ENCODE measurements around the gene PPP3CA.
"Not testable (repeated sequence)": the region's sequence is repeated elsewhere in the genome, so short reads cannot be mapped to it uniquely, and the experiment has no call there.

Gene PPP3CA

DNA sequence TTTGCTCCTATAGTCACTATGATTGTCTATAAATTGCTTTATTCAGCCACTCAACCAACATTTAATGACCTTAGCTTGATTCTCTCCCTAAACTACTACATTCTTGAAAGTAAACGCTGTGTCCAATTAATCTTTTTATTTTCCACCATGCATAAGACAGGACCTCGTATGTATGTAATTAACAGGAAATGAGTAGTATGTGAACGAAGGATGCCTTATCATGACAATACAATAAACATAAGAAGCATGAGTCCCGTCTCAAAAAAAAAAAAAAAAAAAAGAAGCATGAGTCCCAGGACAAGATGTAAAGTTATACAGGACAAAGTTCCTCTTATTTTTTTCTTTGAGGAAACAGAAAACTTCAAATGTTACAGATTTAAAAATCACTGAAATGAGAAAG is 92.5 kb downstream of the PPP3CA start:
- DNase-seq (ENCODE audit: low read depth): no peak

DNA sequence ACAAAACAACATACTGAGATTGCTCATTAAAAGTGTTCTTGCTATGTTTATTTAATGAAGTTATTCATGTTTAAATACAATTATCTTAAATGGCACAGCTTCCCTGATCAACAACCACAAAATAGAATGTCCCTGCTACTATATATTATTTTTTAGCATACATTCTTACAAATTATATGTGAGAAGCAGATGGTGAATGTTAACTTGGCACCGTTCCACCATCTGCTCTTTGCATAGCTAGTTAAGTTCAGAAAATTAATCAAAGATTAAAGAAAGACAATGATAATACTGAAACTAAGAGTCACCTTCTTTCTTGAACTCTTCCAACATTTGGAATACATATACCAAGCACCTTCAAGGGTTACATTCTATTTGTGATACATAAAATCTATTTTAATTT is 94.2 kb downstream of the PPP3CA start:
- no peak for DNase-seq (ENCODE audit: low read depth)

DNA sequence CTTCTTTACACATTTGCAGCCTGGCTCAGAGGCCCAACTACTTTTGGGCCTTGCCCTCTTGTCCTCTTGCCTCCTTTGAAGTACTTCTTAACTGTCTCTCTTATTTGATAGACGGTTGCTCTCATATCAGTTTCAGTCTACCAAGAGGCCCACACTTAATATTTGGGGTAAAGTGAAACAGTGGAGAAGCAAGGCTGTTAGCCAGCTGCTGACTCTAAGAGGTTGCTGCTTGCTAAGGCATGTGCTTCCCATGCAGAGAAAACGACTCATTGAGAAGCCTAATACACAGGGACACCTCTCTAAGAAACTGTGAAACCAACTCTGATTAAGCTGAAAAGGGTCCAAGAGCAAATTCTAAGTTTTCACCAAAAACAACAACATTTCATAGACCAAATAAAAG is 94.6 kb downstream of the PPP3CA start:
- no peak for DNase-seq (ENCODE audit: low read depth)

DNA sequence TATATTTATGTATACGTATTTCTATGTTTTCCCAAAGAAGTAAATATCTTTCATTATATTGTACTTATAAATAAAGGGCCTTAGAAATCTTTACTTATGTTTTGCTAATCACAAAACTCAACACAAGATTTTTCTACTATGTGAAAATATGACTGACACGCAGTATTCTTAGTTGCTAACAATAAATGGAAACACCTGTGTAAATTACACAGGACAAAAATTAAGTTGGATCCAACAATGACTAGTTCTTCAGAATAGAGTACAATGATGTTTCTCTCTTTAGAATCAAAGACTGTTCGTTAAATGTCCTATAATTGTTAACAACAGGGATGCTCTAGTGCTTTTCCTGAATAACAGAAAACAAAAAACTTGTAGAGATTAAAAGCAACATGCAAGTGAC is 96.1 kb downstream of the PPP3CA start:
- DNase-seq (ENCODE audit: low read depth): no peak

DNA sequence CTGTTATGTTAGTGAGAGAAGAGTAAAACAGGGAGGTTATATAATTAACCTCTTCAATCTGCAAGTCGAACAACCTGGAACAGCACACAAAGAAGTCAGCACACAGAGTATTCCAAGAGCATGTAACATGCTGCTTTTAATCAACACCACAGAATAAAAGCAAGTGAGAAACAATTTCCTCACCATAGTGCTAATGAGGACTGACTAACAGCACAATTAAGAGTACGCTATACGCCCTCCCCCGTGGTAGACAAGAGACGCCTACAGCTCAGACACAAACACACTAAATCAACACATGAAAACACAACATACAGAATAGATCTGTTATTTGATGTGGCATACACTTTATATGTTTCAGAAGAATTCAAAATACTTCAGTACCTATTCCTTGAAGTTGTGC is 103.0 kb downstream of the PPP3CA start:
- no peak for DNase-seq (ENCODE audit: low read depth)

DNA sequence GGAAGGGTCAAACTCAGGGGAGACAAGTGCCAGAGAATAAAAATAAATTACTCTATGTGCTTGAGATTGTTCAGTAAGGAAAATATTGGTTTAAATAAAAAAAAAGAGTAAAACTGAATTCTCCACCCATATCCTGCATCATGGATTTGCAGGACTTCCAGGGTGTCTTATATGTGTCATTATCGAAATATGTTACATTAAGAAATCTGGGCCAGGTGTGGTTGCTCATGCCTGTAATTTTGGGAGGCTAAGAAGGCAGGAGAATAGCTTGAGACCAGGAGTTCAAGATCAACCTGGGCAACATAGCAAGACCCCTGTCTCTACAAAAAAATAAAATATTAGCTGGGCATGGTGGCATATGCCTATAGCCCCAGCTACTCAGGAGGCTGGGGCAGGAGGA is 104.9 kb downstream of the PPP3CA start:
- DNase-seq (ENCODE audit: low read depth): no peak

DNA sequence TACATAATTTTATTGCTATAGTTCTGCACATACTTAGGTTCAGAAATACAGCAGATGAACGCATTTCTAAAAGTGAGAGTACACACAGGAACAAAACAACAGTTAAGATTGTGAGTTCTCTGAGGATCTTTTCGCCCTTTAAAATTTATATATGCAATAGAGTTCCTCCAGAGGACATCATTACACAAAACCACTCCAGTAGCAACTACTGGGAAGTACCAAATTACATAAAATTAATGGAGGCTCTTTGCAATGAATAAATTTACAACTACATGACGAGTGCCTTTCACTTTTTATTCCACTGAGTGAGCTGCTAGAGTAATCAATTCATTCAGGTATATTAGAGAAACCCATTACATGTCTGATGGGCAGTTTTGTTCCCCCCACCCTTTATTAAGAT is 107.2 kb downstream of the PPP3CA start:
- DNase-seq (ENCODE audit: low read depth): no peak

DNA sequence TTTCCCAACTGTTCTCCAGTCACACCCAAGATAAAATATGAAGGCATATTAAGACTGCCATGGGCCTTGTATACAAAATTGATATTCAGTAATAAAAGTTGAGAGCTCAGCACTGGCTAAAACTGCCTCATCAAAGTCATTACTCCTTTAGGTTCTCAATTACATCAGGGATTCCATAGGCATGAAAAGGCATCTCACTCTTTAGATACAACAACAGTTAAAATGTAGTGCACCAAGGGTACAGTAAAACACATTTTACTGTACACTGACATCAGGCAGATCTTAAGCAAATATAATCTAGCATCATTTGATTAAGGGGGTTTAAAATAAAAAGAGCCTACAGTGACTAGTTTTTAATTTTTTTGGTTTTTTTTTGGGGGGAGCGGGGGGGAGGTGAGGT is 107.7 kb downstream of the PPP3CA start:
- no peak for DNase-seq (ENCODE audit: low read depth)

DNA sequence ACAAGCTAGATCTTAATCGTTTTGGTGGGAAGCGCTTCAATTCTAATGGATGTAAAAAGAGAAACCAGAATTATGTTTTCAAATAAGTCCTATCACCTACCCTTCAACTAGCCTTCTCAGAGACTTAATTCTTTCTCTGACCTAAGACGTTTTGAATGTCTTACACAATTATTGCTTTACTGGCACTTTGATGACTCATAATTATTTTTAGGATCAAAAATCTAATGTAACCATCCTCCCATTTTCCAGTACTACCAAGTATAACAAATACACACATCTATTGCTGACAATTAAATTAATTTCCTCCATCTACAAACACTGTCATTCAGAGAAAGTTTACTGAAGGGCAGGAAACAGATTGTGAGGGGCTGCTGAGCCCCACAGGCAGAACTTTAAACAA is 108.6 kb downstream of the PPP3CA start:
- no peak for DNase-seq (ENCODE audit: low read depth)

DNA sequence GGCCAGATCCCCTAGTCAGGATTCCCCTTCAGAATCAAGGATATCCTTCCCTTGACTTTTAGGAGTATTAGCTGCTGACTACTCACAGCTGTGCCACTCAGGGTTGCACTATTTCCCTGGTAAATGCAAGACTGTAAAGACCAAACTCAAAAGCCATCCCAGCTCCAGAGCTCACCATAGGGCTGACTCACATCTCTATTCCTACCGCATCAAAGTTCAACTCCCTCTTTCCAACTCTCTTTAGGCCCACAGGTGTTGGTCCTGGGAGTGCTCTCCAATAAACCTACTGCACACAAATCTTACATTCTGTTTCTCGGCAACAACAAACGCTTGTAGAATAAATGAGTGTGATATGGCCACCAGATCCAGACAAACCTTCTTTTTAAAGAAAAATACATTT is 109.6 kb downstream of the PPP3CA start:
- DNase-seq (ENCODE audit: low read depth): no peak

DNA sequence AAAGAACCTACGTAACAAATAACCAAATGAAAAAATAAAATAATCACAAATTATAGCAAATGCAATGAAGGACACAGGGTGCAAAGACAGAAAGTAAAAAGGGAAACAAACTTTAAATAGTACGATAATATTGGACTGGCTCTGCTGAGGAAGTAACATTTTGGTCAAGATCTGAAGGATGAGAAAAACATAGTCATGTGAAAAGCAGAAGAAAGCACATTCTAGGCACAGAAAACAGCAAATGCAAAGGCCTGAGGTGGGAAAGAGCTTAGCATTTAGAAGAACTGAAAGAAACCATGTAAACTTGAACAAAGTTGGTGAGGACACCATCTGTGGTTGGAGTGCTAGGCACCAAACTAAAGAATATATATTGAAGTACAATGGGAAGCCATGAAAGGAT is 111.2 kb downstream of the PPP3CA start:
- DNase-seq (ENCODE audit: low read depth): no peak

DNA sequence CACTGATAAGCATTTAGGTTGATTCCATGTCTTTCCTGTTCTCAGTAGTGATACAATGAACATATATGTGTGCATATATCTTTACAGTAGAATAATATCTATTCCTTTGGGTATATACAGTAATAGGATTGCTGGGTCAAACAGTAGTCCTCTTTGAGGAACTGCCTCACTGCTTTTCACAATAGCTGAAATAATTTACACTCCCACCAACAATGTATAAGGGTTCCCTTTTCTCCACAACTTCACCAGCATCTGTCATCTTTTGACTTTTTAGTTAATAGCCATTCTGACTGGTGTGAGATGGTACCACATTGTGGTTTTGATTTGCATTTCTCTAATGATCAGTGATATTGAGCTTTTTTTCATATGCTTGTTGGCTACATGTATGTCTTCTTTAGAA is 113.2 kb downstream of the PPP3CA start:
- not testable (repeated sequence) for DNase-seq (ENCODE audit: low read depth)

DNA sequence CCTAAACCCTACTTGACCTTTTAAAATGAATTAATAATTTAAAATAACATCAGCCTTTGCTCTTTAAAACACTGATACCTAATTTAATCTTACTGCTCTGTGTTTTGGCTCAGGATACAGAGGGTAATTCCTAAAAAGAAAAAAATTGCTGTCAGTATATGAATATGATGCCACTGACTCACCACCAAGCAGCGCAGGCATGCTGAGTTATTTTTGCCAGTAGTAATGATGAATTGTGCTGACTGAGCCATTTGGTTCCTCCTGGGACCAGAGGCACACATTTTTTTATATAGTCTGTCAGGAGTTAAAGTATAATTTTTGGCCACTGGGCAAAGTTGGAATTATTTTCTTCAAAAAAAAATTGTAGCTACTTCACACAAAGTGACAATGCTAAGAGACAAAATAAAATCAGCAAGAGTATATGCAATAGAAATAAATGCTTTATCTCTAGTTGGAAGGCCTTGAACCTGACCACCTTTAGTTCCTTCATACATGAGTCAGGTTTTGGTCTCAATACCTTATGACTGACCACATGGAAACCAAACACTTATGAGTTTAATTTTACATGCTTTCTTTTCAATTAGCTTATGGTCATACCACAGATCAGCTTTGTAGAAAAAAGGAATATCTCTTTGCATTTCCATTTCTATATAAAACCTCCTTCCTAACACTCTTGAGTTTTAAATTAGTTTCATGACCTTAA is 115.1 kb downstream of the PPP3CA start:
- no peak for DNase-seq (ENCODE audit: low read depth)

DNA sequence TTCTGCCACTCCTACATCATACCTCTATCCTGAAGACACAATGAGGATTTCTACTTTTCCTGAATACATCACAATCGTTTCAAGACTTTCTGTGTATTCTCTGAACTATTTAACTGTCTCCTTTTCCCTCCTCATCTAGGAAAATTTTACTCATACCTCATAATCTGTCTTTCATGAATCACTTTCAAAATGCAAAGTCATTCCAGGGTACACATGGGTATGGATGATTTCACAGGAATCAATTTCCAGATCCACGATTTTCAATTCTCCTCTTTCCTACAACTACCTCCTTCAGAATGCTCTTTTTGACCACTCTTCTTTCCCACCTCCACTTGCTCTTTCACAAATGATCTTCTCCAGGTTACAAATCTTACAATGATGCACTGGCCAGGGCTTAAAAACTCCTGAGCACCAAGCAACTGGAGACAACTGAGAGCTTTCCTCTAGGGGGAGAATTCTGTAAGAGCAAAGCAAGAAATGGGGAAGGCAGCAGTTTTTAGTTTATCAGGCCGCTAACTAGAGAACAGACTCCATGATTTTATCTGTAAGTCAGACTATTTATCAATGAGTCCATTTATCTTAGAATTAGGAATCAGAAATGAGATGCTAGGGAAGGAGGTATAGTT is 116.4 kb downstream of the PPP3CA start:
- no peak for DNase-seq (ENCODE audit: low read depth)

DNA sequence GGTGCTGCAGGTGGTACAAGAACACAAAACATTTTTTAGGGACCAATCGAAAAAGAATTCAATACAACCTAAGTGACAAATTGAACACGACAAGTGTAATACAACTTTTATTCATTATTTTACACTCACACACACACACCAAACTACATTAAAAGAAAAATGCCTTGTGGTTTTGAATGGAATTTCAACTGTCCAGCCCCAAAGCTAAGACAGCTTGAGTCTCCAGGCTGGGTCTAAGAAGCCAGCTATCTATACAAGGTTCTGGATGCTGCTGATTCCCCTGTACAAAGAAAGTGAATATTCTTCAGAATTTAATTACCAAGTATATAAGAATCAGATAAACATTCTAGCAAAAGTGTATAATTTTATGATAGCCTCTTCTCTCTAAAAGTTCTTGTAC is 118.2 kb downstream of the PPP3CA start:
- DNase-seq (ENCODE audit: low read depth): no peak

DNA sequence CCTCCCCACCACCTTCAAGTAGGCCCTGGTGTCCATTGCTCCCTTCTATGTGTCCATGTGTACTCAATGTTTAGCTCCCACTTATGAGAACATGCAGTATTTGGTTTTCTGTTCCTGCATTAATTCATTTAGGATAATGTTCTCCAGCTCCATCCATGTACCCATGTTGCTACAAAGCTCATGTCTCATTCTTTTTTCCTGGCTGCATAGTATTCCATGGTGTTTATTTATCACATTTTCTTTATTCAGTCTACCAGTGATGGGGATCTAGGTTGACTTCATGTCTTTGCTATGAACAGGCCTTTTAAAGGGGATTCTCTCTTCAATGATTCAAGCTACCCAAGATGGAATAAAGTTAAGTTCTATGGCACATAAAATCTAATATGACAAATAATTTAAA is 119.6 kb downstream of the PPP3CA start:
- DNase-seq (ENCODE audit: low read depth): no peak

DNA sequence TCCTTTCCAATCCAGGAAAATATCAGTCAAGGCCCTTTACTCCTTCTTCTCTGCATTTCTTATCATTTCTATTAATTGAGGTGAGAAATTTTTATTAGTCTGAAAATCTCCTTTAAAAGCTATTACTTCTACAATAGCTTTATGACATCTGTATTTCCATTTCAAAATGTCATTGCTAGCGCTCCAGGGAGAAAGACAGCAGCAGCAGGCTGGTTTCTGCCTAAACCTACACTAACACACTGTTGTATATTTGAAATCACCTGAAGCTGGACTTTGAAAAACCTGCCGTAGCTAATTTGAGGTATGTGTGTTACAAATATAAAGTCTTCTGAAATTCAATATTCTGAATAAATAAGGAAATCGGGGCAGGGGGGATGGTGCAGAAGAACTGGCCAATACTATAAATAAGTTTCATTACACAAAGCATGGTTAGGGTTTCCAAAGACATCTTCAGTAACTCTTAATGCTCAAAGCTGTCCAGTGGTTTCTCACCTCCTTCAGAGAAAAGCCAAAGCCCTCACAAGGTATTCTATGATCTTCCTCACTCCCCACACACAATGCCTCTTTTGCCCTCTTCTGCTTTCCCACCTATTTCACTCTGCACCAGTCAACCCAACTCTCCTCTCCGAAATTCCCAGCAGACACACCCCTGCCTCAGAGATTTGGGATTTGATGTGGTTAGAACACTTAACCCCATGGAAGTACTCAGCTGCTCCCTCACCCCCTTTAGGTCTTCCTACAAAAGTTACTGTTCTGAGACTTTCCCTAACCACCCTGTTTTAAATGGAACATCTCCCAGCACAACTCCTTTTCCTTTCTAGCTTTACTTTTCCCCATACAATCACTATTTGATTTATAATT is 122.7 kb downstream of the PPP3CA start:
- no peak for DNase-seq (ENCODE audit: low read depth)

DNA sequence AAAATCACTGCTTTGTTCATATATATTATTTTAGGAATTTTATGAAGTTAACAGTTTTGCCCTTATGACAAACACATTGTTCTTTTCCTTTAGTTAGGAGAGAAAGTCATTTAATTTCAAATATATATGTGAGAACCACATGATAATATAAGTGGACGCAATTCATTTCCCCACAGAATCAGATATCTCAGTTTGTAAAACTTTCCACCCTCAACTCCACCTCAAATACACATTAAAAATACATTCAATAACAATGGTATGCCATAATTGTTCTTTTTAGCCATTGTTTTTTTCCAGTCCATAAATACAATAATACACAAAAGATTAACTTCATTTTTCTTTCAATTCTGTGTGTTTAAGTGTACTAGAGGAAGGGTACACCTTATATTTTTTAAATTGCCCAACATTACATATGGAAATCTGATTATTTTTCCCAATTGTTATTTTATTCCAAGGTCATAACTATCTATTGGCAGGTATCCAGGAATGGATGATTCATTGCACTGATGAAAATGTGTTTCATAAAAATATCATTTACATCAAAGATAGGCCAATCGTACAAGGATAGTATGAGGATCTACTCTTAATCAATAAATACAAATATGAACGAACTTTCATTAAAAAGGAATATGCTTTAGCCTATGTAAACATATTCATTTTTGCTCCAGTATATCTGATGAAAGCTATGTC is 125.0 kb downstream of the PPP3CA start:
- no peak for DNase-seq (ENCODE audit: low read depth)

DNA sequence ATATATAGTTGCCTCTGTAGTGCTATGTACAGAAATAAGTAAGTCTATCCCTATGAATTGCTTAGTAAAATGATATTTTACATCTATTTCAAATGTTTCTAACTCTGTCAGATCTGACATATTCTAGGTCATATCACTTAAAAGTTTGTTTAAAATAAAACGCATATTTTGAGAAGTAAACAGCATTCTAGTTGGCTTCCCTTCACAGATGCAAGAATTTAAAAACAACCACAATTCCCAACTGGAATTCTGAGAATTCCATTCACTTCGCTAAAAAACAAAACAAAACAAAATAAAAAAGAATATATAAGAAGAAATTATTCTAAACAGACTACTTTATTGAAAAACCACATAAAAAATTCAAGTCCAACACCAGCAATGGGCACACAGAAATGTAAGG is 126.0 kb downstream of the PPP3CA start:
- no peak for DNase-seq (ENCODE audit: low read depth)

DNA sequence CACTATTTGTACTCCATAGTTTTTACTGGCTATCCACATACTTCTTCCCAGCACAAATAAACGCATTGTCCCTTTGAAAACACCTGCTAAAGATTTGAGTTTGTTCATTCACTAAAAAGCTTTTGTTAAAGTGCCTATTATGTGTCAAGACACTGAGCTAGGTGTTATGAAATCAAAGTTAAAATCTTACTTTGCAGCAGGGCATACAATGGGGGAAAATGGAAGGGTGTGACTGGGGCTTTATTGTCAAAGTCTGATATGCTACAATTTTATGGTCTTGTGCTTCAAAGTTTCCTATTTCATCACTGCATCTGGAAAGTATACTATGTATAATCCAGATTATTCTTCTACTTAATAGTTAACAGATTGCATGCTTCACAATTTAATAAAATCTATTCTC is 128.4 kb downstream of the PPP3CA start:
- no peak for DNase-seq (ENCODE audit: low read depth)

DNA sequence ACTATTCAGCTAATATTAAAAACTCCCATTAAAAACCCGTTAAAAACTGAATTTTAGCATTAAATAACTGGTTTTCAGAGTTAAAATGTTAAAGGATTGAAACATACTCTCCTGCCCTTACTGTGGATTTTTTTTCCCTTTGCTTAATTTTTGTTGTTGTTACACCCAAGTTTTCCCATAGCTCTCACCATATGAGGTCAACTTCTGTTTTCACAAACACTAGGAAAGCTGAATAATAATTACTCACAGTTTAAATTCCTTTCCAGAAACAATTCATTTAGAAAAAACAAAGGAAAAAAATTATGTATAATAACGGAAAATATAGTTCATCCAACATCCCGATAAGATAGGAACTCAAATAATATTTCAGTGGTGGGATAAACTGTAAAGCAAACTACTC is 129.0 kb downstream of the PPP3CA start:
- no peak for DNase-seq (ENCODE audit: low read depth)

DNA sequence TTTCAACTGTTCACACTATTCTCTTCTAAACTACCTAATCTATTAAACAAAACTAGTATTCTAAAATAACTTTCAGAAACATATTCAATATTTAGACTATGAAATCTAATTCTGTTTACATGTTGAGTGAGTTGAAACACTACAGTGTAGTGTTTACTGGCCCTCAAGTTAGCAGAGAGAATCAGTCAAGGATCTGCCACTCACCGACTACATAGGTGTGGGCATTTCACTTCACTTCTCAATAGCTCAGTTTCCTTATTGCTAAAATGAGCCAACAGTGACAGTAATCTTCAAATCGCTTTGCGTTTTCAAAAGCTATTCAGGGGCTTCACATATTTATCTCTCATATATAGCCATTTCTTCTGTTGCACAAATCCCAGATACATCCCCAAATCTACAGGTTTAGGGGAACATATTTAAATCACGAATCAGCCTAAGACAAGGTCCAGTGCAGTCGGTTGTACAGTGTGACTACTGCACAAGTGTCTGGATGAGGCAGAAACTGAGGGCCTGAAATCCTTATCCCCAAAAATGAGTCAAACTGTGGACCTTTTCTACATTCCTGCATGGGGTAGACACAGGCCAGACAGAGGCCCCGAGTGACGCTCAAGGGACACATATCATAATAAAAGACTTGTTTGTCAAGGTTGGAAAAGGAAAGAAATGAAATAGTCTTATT is 129.8 kb downstream of the PPP3CA start:
- DNase-seq (ENCODE audit: low read depth): no peak
